ENCODE results near the gene NUDT16. TPM values are rescaled to one million over a fixed set of nuclear protein-coding genes. Genes with fewer than 3 reads are reported as not detected.

The NUDT16 gene
- total and polyA plus RNA-seq, 2 donors (not counting 3 experiments of a cell fraction or from before 2014, with no cell fraction given), result 13.2 to 28.5 TPM

DNA sequence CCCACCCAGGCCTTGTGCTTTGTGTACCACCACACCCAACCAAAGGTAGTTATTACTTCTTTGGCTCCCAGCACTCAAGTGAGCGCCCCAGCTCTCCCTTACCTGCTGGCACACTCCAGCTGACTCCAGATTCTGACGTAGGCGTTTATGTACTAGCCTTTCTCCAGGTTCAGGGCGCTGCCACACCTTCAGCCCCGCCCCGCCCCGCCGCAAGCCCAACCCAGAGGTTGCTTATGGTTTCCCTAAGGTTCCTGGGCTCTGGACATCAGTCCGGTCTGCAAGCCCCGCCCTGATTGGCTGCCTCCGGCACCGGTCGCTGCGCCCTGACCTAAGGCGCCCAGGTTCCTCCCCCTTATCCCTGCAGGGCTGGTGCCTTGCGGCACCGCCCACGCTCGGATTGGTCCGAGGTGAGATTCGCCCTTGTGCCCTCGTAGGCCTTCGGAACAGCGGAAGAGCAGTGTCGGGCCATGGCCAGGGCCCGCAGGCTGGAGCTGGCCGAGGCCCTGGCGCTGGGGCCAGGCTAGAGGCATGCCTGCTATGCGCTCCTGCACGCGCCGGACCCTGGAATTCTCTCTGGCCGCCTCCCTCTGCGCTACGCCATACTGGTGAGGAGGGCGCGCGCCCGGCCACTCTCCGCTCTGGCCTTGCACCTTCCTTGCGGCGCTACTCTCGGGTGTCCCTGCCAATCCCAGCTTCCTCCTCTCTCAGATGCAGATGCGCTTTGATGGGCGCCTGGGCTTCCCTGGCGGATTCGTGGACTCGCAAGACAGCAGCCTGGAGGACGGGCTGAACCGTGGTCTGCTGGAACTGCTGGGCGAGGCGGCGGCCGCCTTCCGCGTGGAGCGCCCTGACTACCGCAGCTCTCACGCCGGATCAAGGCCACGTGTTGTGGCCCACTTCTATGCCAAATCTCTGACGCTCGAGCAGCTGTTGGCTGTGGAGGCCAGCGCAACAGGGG lies 19.8 kb upstream of the NUDT16 start:
- Histone ChIP-seq H2AFZ (ENCODE audit: low read depth, low read length) (peak overlapping the region; percentile 90), H3K9ac (replicated peaks; ENCODE audit: extremely low read depth, insufficient read depth, low read length) (no peak overlapping the region), H3K27ac (ENCODE audit: insufficient read depth, low read depth, low read length) (no peak overlapping the region), H3K9me3 (replicated peaks; ENCODE audit: control insufficient read depth, insufficient read depth, low read length) (no peaks in the 10 kb centered on the region), H3K4me3 (replicated peaks in 1 of 3; ENCODE audit: insufficient read depth in 1 of 3, low read depth in 1 of 3, low read length in 3 of 3) (peak overlapping the region in 1 of 3 experiments; percentile 28), H3K4me2 (ENCODE audit: insufficient read depth, low read length) (peak overlapping the region; percentile 41), H3K4me1 (ENCODE audit: control insufficient read depth, extremely low read depth, insufficient read depth, low read length) (no peaks in the 10 kb centered on the region), H3K36me3 (ENCODE audit: control insufficient read depth in 2 of 2, extremely low read depth in 1 of 2, insufficient read depth in 2 of 2, low read length in 2 of 2) (no peaks in the 10 kb centered on the region), H3K79me2 (ENCODE audit: control insufficient read depth, insufficient read depth, low read length) (no peaks in the 10 kb centered on the region), H3K9me1 (replicated peaks; ENCODE audit: control insufficient read depth, extremely low read depth, insufficient read depth, low read length) (no peaks in the 10 kb centered on the region), H3K27me3 (ENCODE audit: control insufficient read depth in 2 of 2, insufficient read depth in 2 of 2, low read length in 2 of 2) (no peaks in the 10 kb centered on the region), H4K20me1 (replicated peaks; ENCODE audit: control insufficient read depth, extremely low read depth, insufficient read depth, low read length) (no peaks in the 10 kb centered on the region)
- intact Hi-C loops (cut with micrococcal nuclease), result loop anchor here (1.0 kb wide), 1 partner anchor 7 kb away; no protein-coding TSS in a partner anchor
- DNase-seq (ENCODE audit: low read depth, low spot score) (peak; percentile 16), FAIRE-seq (peak; percentile 18)
- dilution Hi-C loops (cut with MboI; ENCODE audit: extremely low pct_ligation_motif_present, low sequenced_read_pairs), result no loop called here
- CTCF ChIA-PET, result interaction anchor here (1.2 kb wide), 1 partner anchor 20 kb away, joined by 3 read pairs; the partner anchor contains the start of gene NUDT16
- no peak for TF ChIP-seq FOS (IDR thresholded peaks at IDR 0.05; ENCODE audit: borderline replicate concordance, insufficient read depth, low read length)
- no peak for TF ChIP-seq MYC (IDR thresholded peaks at IDR 0.05; ENCODE audit: low read depth, low read length)
- POLR2A ChIA-PET, result interaction anchor here (0.5 kb wide), 1 partner anchor 19 kb away, joined by 3 read pairs; no protein-coding TSS in a partner anchor
- BruUV-seq (replicated peaks), result no TSS peak

GRCh38 chr3:131363275-131363674 lies 18.3 kb upstream of the NUDT16 start:
- Histone ChIP-seq H3K36me3 (ENCODE audit: control insufficient read depth in 2 of 2, extremely low read depth in 1 of 2, insufficient read depth in 2 of 2, low read length in 2 of 2) (no peaks in the 10 kb centered on the region), H3K9ac (replicated peaks; ENCODE audit: extremely low read depth, insufficient read depth, low read length) (no peak overlapping the region), H3K4me2 (ENCODE audit: insufficient read depth, low read length) (no peak overlapping the region), H3K4me3 (replicated peaks in 1 of 3; ENCODE audit: insufficient read depth in 1 of 3, low read depth in 1 of 3, low read length in 3 of 3) (no peak overlapping the region), H3K27ac (ENCODE audit: insufficient read depth, low read depth, low read length) (no peak overlapping the region), H3K79me2 (ENCODE audit: control insufficient read depth, insufficient read depth, low read length) (no peaks in the 10 kb centered on the region), H2AFZ (ENCODE audit: low read depth, low read length) (no peak overlapping the region), H3K9me1 (replicated peaks; ENCODE audit: control insufficient read depth, extremely low read depth, insufficient read depth, low read length) (no peaks in the 10 kb centered on the region), H3K9me3 (replicated peaks; ENCODE audit: control insufficient read depth, insufficient read depth, low read length) (no peaks in the 10 kb centered on the region), H4K20me1 (replicated peaks; ENCODE audit: control insufficient read depth, extremely low read depth, insufficient read depth, low read length) (no peaks in the 10 kb centered on the region), H3K4me1 (ENCODE audit: control insufficient read depth, extremely low read depth, insufficient read depth, low read length) (no peaks in the 10 kb centered on the region), H3K27me3 (ENCODE audit: control insufficient read depth in 2 of 2, insufficient read depth in 2 of 2, low read length in 2 of 2) (no peaks in the 10 kb centered on the region)
- FAIRE-seq (no peak), DNase-seq (ENCODE audit: low read depth, low spot score) (no peak)
- dilution Hi-C loops (cut with MboI; ENCODE audit: extremely low pct_ligation_motif_present, low sequenced_read_pairs) (no loop called here), intact Hi-C loops (cut with micrococcal nuclease) (no loop called here)
- ChIA-PET POLR2A (no interaction called here), CTCF (interaction anchor here (1.8 kb wide), 1 partner anchor 10 kb away, joined by 4 read pairs; no protein-coding TSS in a partner anchor)
- TF ChIP-seq, protein P1, sequence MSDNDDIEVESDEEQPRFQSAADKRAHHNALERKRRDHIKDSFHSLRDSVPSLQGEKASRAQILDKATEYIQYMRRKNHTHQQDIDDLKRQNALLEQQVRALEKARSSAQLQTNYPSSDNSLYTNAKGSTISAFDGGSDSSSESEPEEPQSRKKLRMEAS (IDR thresholded peaks at IDR 0.05; ENCODE audit: insufficient read depth, insufficient read length), result no peak
- TF ChIP-seq MYC (IDR thresholded peaks at IDR 0.05; ENCODE audit: low read depth, low read length), result no peak
- no peak for TF ChIP-seq GATA2 (IDR thresholded peaks at IDR 0.05; ENCODE audit: insufficient read depth, insufficient read length, low read depth, low read length)
- TF ChIP-seq POLR2AphosphoS5 (IDR thresholded peaks at IDR 0.05; ENCODE audit: insufficient read depth, low read depth, low read length), result no peak
- TF ChIP-seq FOS (IDR thresholded peaks at IDR 0.05; ENCODE audit: borderline replicate concordance, insufficient read depth, low read length), result no peak
- TF ChIP-seq, protein P2, sequence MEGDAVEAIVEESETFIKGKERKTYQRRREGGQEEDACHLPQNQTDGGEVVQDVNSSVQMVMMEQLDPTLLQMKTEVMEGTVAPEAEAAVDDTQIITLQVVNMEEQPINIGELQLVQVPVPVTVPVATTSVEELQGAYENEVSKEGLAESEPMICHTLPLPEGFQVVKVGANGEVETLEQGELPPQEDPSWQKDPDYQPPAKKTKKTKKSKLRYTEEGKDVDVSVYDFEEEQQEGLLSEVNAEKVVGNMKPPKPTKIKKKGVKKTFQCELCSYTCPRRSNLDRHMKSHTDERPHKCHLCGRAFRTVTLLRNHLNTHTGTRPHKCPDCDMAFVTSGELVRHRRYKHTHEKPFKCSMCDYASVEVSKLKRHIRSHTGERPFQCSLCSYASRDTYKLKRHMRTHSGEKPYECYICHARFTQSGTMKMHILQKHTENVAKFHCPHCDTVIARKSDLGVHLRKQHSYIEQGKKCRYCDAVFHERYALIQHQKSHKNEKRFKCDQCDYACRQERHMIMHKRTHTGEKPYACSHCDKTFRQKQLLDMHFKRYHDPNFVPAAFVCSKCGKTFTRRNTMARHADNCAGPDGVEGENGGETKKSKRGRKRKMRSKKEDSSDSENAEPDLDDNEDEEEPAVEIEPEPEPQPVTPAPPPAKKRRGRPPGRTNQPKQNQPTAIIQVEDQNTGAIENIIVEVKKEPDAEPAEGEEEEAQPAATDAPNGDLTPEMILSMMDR (IDR thresholded peaks at IDR 0.05; ENCODE audit: extremely low read depth in 1 of 2, insufficient read depth in 1 of 2, low read depth in 1 of 2, low read length in 2 of 2), result no peak
- TF ChIP-seq JUN (IDR thresholded peaks at IDR 0.05; ENCODE audit: borderline replicate concordance, insufficient read depth, insufficient read length, low read depth), result no peak
- no peak for TF ChIP-seq EZH2 (IDR thresholded peaks at IDR 0.05; ENCODE audit: borderline replicate concordance, low read depth, low read length, severe bottlenecking)
- TF ChIP-seq POLR2A (IDR thresholded peaks at IDR 0.05; ENCODE audit: low read depth, low read length), result no peak
- no TSS peak for BruUV-seq (replicated peaks)
